PC-3 (cell line): ENCODE results near the gene AFG1L. TPM values are rescaled to one million over a fixed set of nuclear protein-coding genes. Genes with fewer than 3 reads are reported as not detected.

Experiments
- ATAC-seq: fragments of 200-7000 bp; cut with Tn5 transposase; 2 replicates; pipeline ENCODE4 v1.9.1; 2020; ENCODE audit warnings: mild to moderate bottlenecking, moderate library complexity
- BruUV-seq: library from RNA; stranded (reverse); fragments of 400-500 nt; replicated peaks from 2 replicates; lab custom pipeline; 2021; lab: Mats Ljungman, UMichigan
- CTCF ChIA-PET: fragments of 300-600 bp; sonication (Branson Sonifier 250); formaldehyde crosslinking; loops from one replicate; lab custom pipeline; 2022; ENCODE audit warnings: antibody characterized with exemption; lab: Charles Lee
- POLR2A ChIA-PET: fragments of 300-600 bp; sonication (Branson Sonifier 250); formaldehyde crosslinking; loops from one replicate; lab custom pipeline; 2022; ENCODE audit warnings: antibody characterized with exemption; ENCODE audit not compliant: unreplicated experiment; lab: Charles Lee
- DNase-seq: peaks from one replicate; pipeline ENCODE4 v3.0.0-alpha.2; 2015
- H2AFZ ChIP-seq: fragments of 300-600 bp; sonication (generic); 2 replicates; pipeline ENCODE4 v1.6.0; 2016; ENCODE audit warnings: antibody characterized with exemption, low read length
- H3F3A ChIP-seq: fragments of 300-600 bp; sonication (generic); one replicate; pipeline ENCODE4 v1.6.0; 2017; ENCODE audit warnings: antibody characterized with exemption, low read length, control low read depth, mild to moderate bottlenecking; ENCODE audit not compliant: unreplicated experiment
- H3K27ac ChIP-seq: fragments of 300-600 bp; sonication (generic); 2 replicates; pipeline ENCODE4 v1.5.1; 2016; ENCODE audit warnings: mild to moderate bottlenecking, low read length
- H3K27me3 ChIP-seq: fragments of 300-600 bp; sonication (generic); 2 replicates; pipeline ENCODE4 v1.6.1; 2016; ENCODE audit warnings: low read length, mixed read lengths
- H3K36me3 ChIP-seq: fragments of 300-600 bp; sonication (generic); 2 replicates; pipeline ENCODE4 v1.6.1; 2016; ENCODE audit warnings: low read depth, mixed run types, low read length, mixed read lengths
- H3K4me1 ChIP-seq: fragments of 300-600 bp; sonication (generic); 2 replicates; pipeline ENCODE4 v1.5.1; 2016; ENCODE audit warnings: low read length; ENCODE audit not compliant: insufficient read depth
- H3K4me2 ChIP-seq: fragments of 300-600 bp; sonication (generic); 2 replicates; pipeline ENCODE4 v1.6.0; 2016; ENCODE audit warnings: low read length
- H3K4me3 ChIP-seq: fragments of 300-600 bp; sonication (generic); 2 replicates; pipeline ENCODE4 v1.5.1; 2016; ENCODE audit warnings: mild to moderate bottlenecking, low read length, mixed read lengths
- H3K79me2 ChIP-seq: fragments of 300-600 bp; sonication (generic); 2 replicates; pipeline ENCODE4 v1.6.1; 2017; ENCODE audit warnings: low read length, mixed read lengths
- H3K9ac ChIP-seq: fragments of 300-600 bp; sonication (generic); 2 replicates; pipeline ENCODE4 v1.6.0; 2016; ENCODE audit warnings: mild to moderate bottlenecking, low read length
- H3K9me2 ChIP-seq: fragments of 300-600 bp; sonication (generic); replicated peaks from 2 replicates; pipeline ENCODE4 v1.6.1; 2016; ENCODE audit warnings: mixed run types, low read length, mixed read lengths
- H3K9me3 ChIP-seq: fragments of 300-600 bp; sonication (generic); 2 replicates; pipeline ENCODE4 v1.6.1; 2016; ENCODE audit warnings: low read length, mixed read lengths
- H4K20me1 ChIP-seq: fragments of 300-600 bp; sonication (generic); 2 replicates; pipeline ENCODE4 v1.6.1; 2016; ENCODE audit warnings: low read length, mixed read lengths
- EZH2 ChIP-seq: fragments of 300-600 bp; sonication (generic); IDR thresholded peaks from one replicate; pipeline ENCODE4 v1.6.1; 2017; ENCODE audit warnings: antibody characterized with exemption, mild to moderate bottlenecking, low read length; ENCODE audit not compliant: unreplicated experiment
- EZH2phosphoT487 ChIP-seq: fragments of 300-600 bp; sonication (generic); IDR thresholded peaks from 2 replicates; pipeline ENCODE4 v1.6.1; 2018; ENCODE audit warnings: mild to moderate bottlenecking, antibody characterized with exemption, low read length, borderline replicate concordance
- intact Hi-C: fragments of 100-400 bp; cut with micrococcal nuclease; formaldehyde crosslinking; loops from 2 replicates; pipeline ENCODE4 v1.9.0; 2023
- total RNA-seq: library from RNA; depleted of rRNA; stranded (reverse); fragments of >200 nt; gene quantifications from 2 replicates; pipeline ENCODE4 v1.2.3, GENCODE V29; 2014
- TF ChIP-seq, protein P1 (sequence below): fragments of 300-600 bp; sonication (generic); conservative IDR thresholded peaks from 2 replicates; pipeline ENCODE4 v1.5.1; 2017; ENCODE audit warnings: antibody characterized with exemption, low read depth, mild to moderate bottlenecking, low read length

Gene AFG1L
- total RNA-seq, 1 experiment from 2014 or later: 3.6 TPM

DNA sequence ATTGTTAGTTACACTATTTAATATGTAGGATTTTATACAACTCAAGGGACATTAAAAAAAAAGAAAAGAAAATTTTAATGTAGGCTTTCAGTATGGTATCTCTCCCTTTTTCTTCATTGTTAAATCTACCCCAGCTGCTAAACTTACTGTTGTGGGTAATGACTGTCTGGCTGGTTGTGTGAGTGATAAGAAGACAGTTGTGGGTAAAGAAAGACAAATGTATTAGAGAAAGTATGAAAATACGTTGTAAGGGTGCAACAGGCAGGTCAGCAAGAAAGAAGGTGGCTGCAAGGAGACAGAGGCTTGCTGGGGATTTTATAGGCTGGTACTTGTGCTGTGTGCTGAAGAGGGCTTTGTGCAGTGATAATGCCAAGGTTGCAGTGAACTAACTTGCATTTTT is 174.5 kb downstream of the AFG1L start:
- H3K4me1 ChIP-seq: 0 out of 2 replicates have a peak, but pooled peaks cover 4% of the 10 kb centered on the region
- no peaks in the 10 kb centered on the region for H4K20me1 ChIP-seq
- DNase-seq: no peak
- BruUV-seq: no TSS peak
- H3K9me2 ChIP-seq: no peaks in the 10 kb centered on the region
- no peaks in the 10 kb centered on the region for H3K79me2 ChIP-seq
- intact Hi-C loops: no loop called here
- CTCF ChIA-PET: no interaction called here
- H3F3A ChIP-seq: no peaks in the 10 kb centered on the region
- H3K27ac ChIP-seq: no peak overlapping the region
- no peaks in the 10 kb centered on the region for H3K36me3 ChIP-seq
- H3K4me3 ChIP-seq: no peak overlapping the region
- POLR2A ChIA-PET: no interaction called here
- no peak for ATAC-seq
- H3K4me2 ChIP-seq: no peak overlapping the region
- no peak overlapping the region for H3K9ac ChIP-seq
- TF ChIP-seq, protein P1, sequence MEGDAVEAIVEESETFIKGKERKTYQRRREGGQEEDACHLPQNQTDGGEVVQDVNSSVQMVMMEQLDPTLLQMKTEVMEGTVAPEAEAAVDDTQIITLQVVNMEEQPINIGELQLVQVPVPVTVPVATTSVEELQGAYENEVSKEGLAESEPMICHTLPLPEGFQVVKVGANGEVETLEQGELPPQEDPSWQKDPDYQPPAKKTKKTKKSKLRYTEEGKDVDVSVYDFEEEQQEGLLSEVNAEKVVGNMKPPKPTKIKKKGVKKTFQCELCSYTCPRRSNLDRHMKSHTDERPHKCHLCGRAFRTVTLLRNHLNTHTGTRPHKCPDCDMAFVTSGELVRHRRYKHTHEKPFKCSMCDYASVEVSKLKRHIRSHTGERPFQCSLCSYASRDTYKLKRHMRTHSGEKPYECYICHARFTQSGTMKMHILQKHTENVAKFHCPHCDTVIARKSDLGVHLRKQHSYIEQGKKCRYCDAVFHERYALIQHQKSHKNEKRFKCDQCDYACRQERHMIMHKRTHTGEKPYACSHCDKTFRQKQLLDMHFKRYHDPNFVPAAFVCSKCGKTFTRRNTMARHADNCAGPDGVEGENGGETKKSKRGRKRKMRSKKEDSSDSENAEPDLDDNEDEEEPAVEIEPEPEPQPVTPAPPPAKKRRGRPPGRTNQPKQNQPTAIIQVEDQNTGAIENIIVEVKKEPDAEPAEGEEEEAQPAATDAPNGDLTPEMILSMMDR: no peak
- no peak for TF ChIP-seq EZH2phosphoT487
- TF ChIP-seq EZH2: no peak
- H3K9me3 ChIP-seq: no peaks in the 10 kb centered on the region
- H3K27me3 ChIP-seq: no peaks in the 10 kb centered on the region
- no peak overlapping the region for H2AFZ ChIP-seq

DNA sequence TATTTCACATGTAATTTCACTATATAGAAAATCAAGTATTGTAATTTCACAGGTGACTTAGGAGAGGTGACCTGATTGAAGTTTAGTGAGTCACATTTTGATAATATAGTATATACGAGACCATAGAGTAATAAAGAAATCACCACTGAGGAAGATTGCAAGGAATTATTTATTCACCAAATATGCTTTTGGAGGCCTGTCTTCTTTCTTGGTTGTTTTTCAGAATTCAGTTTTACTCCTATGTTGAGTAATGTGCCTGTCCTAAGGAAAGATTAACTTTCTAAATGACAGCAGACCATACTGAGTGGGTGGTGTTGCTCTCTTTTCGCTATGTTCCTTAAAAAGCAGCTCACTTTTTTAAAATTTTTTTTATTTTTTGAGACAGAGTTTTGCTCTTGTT is 178.3 kb downstream of the AFG1L start:
- DNase-seq (no peak), ATAC-seq (no peak)
- TF ChIP-seq, protein P1: no peak
- TF ChIP-seq EZH2phosphoT487 (no peak), EZH2 (no peak)
- Histone ChIP-seq H3K36me3 (no peaks in the 10 kb centered on the region), H3K9me2 (no peaks in the 10 kb centered on the region), H3F3A (no peaks in the 10 kb centered on the region), H3K4me3 (no peak overlapping the region), H3K27me3 (no peaks in the 10 kb centered on the region), H3K27ac (no peak overlapping the region), H4K20me1 (no peaks in the 10 kb centered on the region), H3K9me3 (no peaks in the 10 kb centered on the region), H3K79me2 (no peaks in the 10 kb centered on the region), H3K4me2 (no peak overlapping the region), H3K4me1 (no peaks in the 10 kb centered on the region), H3K9ac (no peak overlapping the region), H2AFZ (no peak overlapping the region)
- ChIA-PET CTCF (no interaction called here), POLR2A (no interaction called here)
- intact Hi-C loops: no loop called here
- BruUV-seq: no TSS peak

DNA sequence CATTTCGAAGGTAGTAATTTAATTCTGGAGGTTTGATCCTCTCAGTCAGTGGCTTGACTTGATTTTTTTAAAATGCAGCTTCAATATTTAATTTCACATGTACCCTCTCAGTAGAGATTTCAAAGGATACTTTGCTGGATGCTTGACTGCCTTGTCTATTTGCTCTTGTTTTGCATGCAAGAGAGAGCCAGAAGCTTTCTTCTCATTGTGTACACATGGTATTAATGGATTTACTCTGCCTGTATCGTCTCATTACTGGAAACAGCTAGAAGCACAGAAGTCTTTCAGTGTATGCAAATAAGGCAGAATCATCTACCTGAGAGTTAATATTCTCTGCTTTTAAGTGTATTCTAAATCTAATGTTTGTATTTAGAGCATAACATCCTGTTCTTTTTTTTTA is 181.5 kb downstream of the AFG1L start:
- CTCF ChIA-PET: no interaction called here
- no peak overlapping the region for H3K27ac ChIP-seq
- no peaks in the 10 kb centered on the region for H3K36me3 ChIP-seq
- no peaks in the 10 kb centered on the region for H3K4me1 ChIP-seq
- no peaks in the 10 kb centered on the region for H3K27me3 ChIP-seq
- ATAC-seq (no peak), DNase-seq (no peak)
- no TSS peak for BruUV-seq
- H3K79me2 ChIP-seq: no peaks in the 10 kb centered on the region
- H3K9ac ChIP-seq: no peak overlapping the region
- H2AFZ ChIP-seq: no peak overlapping the region
- no peak overlapping the region for H3K4me2 ChIP-seq
- H3K9me3 ChIP-seq: no peaks in the 10 kb centered on the region
- intact Hi-C loops: no loop called here
- H3K4me3 ChIP-seq: no peak overlapping the region
- POLR2A ChIA-PET: interaction anchor here (0.6 kb wide), 1 partner anchor 9 kb away, joined by 3 read pairs; no protein-coding TSS in a partner anchor
- TF ChIP-seq, protein P1: no peak
- no peak for TF ChIP-seq EZH2
- no peaks in the 10 kb centered on the region for H3K9me2 ChIP-seq
- no peaks in the 10 kb centered on the region for H3F3A ChIP-seq
- H4K20me1 ChIP-seq: no peaks in the 10 kb centered on the region
